SK-N-SH (cell line): ENCODE data around the gene FLT1. TPM values are rescaled to one million over a fixed set of nuclear protein-coding genes. Genes with fewer than 3 reads are reported as not detected.

Source experiments
- CTCF ChIA-PET: fragments of 300-600, 350-600 bp; formaldehyde crosslinking; extraction: SDS; loops from one replicate; lab custom pipeline; 2021; lab: Yijun Ruan, JAX
- POLR2A ChIA-PET: fragments of 350-600 bp; sonication (Branson Sonifier 250); formaldehyde crosslinking; extraction: SDS; loops from one replicate; lab custom pipeline; 2020; ENCODE audit warnings: antibody characterized with exemption, inconsistent platforms; lab: Yijun Ruan, JAX
- DNase-seq: peaks from one replicate; pipeline ENCODE4 v3.0.0; 2012
- H2AFZ ChIP-seq: fragments of 200-600 bp; sonication (generic); 2 replicates; pipeline ENCODE4 v1.8.1; 2016; ENCODE audit warnings: antibody characterized with exemption, mild to moderate bottlenecking, low read depth
- H3F3A ChIP-seq: fragments of 200-600 bp; sonication (generic); replicated peaks from 2 replicates; pipeline ENCODE3; 2016; ENCODE audit warnings: antibody characterized with exemption, mild to moderate bottlenecking; ENCODE audit not compliant: insufficient read depth
- H3K27ac ChIP-seq, 2 experiments: fragments of 200-500 bp in 1 of 2; fragments of 200-600 bp in 1 of 2; sonication (Bioruptor generic) in 1 of 2; sonication (generic), shearing (Covaris generic) in 1 of 2; 2 replicates each; pipeline versions ENCODE4 v1.5.1 to v1.6.1; 2014 to 2016; ENCODE audit warnings: low read depth in 2 of 2, inconsistent platforms in 1 of 2, low read length in 1 of 2, mild to moderate bottlenecking in 1 of 2, mixed read lengths in 1 of 2
- H3K27me3 ChIP-seq: fragments of 200-600 bp; sonication (generic), shearing (Covaris generic); 2 replicates; pipeline ENCODE4 v1.6.1; 2016; ENCODE audit warnings: mixed run types; ENCODE audit not compliant: insufficient read depth
- H3K36me3 ChIP-seq, 2 experiments: fragments of 200-500 bp in 1 of 2; fragments of 200-600 bp in 1 of 2; sonication (Bioruptor generic) in 1 of 2; sonication (generic) in 1 of 2; replicated peaks in 1 of 2; 2 replicates each; pipeline versions ENCODE3 to v1.5.1; 2014 to 2016; ENCODE audit warnings: low read length in 1 of 2, mild to moderate bottlenecking in 1 of 2; ENCODE audit not compliant: insufficient read depth in 2 of 2, control insufficient read depth in 1 of 2
- H3K4me1 ChIP-seq, 2 experiments: fragments of 200-500 bp in 1 of 2; fragments of 200-600 bp in 1 of 2; sonication (Bioruptor generic) in 1 of 2; sonication (generic), shearing (Covaris generic) in 1 of 2; 2 replicates each; pipeline versions ENCODE4 v1.5.1 to v1.6.1; 2014 to 2016; ENCODE audit warnings: low read depth in 1 of 2, low read length in 1 of 2, mixed run types in 1 of 2; ENCODE audit not compliant: insufficient read depth in 2 of 2, control insufficient read depth in 1 of 2
- H3K4me2 ChIP-seq: fragments of 200-600 bp; sonication (generic), shearing (Covaris generic); 2 replicates; pipeline ENCODE4 v1.6.1; 2017; ENCODE audit warnings: mixed run types
- H3K4me3 ChIP-seq, 2 experiments: fragments of 200-500 bp in 1 of 2; fragments of 200-600 bp in 1 of 2; sonication (Bioruptor generic) in 1 of 2; sonication (generic), shearing (Covaris generic) in 1 of 2; 2 replicates each; pipeline versions ENCODE4 v1.5.1 to v1.8.1; 2014 to 2016; ENCODE audit warnings: low read depth in 2 of 2, inconsistent platforms in 1 of 2, low read length in 1 of 2, mild to moderate bottlenecking in 1 of 2, mixed read lengths in 1 of 2, moderate library complexity in 1 of 2
- H3K79me2 ChIP-seq: fragments of 200-600 bp; sonication (generic); 2 replicates; pipeline ENCODE4 v1.8.1; 2017; ENCODE audit warnings: mild to moderate bottlenecking; ENCODE audit not compliant: insufficient read depth
- H3K9ac ChIP-seq: fragments of 200-600 bp; sonication (generic); 2 replicates; pipeline ENCODE4 v1.6.1; 2017; ENCODE audit warnings: mixed run types
- H3K9me2 ChIP-seq: fragments of 200-600 bp; sonication (generic); 2 replicates; pipeline ENCODE4 v1.6.1; 2017; ENCODE audit warnings: mixed run types
- H3K9me3 ChIP-seq: fragments of 200-600 bp; sonication (generic); 2 replicates; pipeline ENCODE4 v1.6.1; 2017; ENCODE audit warnings: mixed run types, mild to moderate bottlenecking, moderate library complexity
- H4K20me1 ChIP-seq: fragments of 200-600 bp; sonication (generic); 2 replicates; pipeline ENCODE4 v1.6.1; 2017; ENCODE audit warnings: mild to moderate bottlenecking, mixed run types; ENCODE audit not compliant: insufficient read depth
- CTCF ChIP-seq: fragments of 200-600 bp; sonication (generic); IDR thresholded peaks from 2 replicates; pipeline ENCODE4 v1.6.1; 2017; ENCODE audit warnings: antibody characterized with exemption, mild to moderate bottlenecking, moderate library complexity
- EP300 ChIP-seq, 2 experiments: IDR thresholded peaks; 2 replicates each; pipeline versions ENCODE4 v1.4.0 to v1.6.1; 2012; ENCODE audit warnings: borderline replicate concordance in 1 of 2, low read depth in 1 of 2, low read length in 1 of 2
- EZH2phosphoT487 ChIP-seq: fragments of 200-600 bp; sonication (generic); IDR thresholded peaks from 2 replicates; pipeline ENCODE4 v1.6.1; 2017; ENCODE audit warnings: low read depth, mixed run types, mild to moderate bottlenecking, antibody characterized with exemption, moderate library complexity, borderline replicate concordance
- FOSL2 ChIP-seq: IDR thresholded peaks from 2 replicates; pipeline ENCODE4 v1.4.0; 2012; ENCODE audit warnings: low read depth, mild to moderate bottlenecking, moderate library complexity, borderline replicate concordance
- FOXJ3 ChIP-seq: sonication (generic); formaldehyde crosslinking; IDR thresholded peaks from 2 replicates; pipeline ENCODE4 v1.5.1; 2020; ENCODE audit warnings: mild to moderate bottlenecking, missing genetic modification reagents
- FOXM1 ChIP-seq: IDR thresholded peaks from 2 replicates; pipeline ENCODE4 v1.4.0; 2012; ENCODE audit warnings: low read depth, mild to moderate bottlenecking
- GABPA ChIP-seq: IDR thresholded peaks from 2 replicates; pipeline ENCODE4 v1.4.0; 2012; ENCODE audit warnings: low read depth, mild to moderate bottlenecking
- MXI1 ChIP-seq: IDR thresholded peaks from 2 replicates; pipeline ENCODE4 v1.6.1; 2012; ENCODE audit warnings: mild to moderate bottlenecking, low read depth, low read length, improper control_type of control experiment
- NRF1 ChIP-seq: IDR thresholded peaks from 2 replicates; pipeline ENCODE4 v1.6.1; 2012; ENCODE audit warnings: low read depth, mild to moderate bottlenecking, low read length
- RCOR1 ChIP-seq: fragments of 150-350 bp; IDR thresholded peaks from 2 replicates; pipeline ENCODE4 v1.6.1; 2017; ENCODE audit warnings: antibody characterized with exemption, low read length
- SIN3A ChIP-seq: IDR thresholded peaks from 2 replicates; pipeline ENCODE4 v1.6.1; 2012; ENCODE audit warnings: low read depth, mild to moderate bottlenecking, low read length, moderate library complexity, borderline replicate concordance
- SMC3 ChIP-seq: IDR thresholded peaks from 2 replicates; pipeline ENCODE4 v1.6.1; 2012; ENCODE audit warnings: low read depth, low read length, improper control_type of control experiment
- USF2 ChIP-seq: fragments of 150-350 bp; IDR thresholded peaks from 2 replicates; pipeline ENCODE4 v1.6.1; 2017; ENCODE audit warnings: antibody characterized with exemption, low read length, low read depth, borderline replicate concordance
- ZBTB33 ChIP-seq: IDR thresholded peaks from 2 replicates; pipeline ENCODE4 v1.4.0; 2012; ENCODE audit warnings: low read depth, borderline replicate concordance
- WGBS: methylation state at CpG from one replicate; pipeline ENCODE4 v1.1.6; 2017; ENCODE audit warnings: low lambda C conversion rate; 5-methylcytosine and 5-hydroxymethylcytosine counted together
- polyA plus RNA-seq, 3 experiments: library from polyadenylated mRNA; depleted of rRNA; stranded (reverse); fragments of >200 nt; gene quantifications; 2 replicates each; pipeline ENCODE4 v1.2.3, GENCODE V29; 2012
- TF ChIP-seq, protein P1 (sequence below): IDR thresholded peaks from 2 replicates; pipeline ENCODE4 v1.4.0; 2012; ENCODE audit warnings: low read depth, borderline replicate concordance
- TF ChIP-seq, protein P2 (sequence below): IDR thresholded peaks from 2 replicates; pipeline ENCODE4 v1.4.0; 2012; ENCODE audit warnings: low read depth
- TF ChIP-seq, protein P3 (sequence below): fragments of 150-350 bp; IDR thresholded peaks from 2 replicates; pipeline ENCODE4 v1.6.1; 2016; ENCODE audit warnings: mild to moderate bottlenecking, low read depth, low read length

Gene FLT1
- polyA plus RNA-seq, 1 of the 3 experiments (the other 2 are of a cell fraction), result 0.20 TPM

DNA sequence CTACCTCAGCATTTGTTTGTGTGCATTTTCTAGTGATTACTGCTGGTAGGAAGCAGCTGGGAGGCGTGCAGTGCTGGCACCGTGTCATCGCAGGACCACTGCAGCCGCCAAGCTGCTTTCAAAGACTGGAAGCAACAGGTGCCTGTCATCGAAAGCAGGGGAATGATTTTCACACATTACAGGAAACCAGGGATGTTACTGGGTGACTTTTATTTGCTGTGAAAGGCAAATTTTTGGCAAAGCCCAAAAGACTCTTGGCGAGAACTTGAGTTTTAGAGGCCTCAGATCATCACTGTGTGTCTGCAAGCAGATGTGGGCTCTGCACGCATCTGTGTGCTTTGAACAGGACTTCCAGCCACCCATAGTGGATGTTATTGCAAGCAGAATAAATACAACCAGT is 176.4 kb downstream of the FLT1 start:
- Histone ChIP-seq H3K9ac (no peak overlapping the region), H3K36me3 (no peaks in the 10 kb centered on the region), H3K27me3 (no peaks in the 10 kb centered on the region), H3K79me2 (no peaks in the 10 kb centered on the region), H3K9me3 (no peaks in the 10 kb centered on the region), H3K4me2 (no peak overlapping the region), H3K9me2 (no peaks in the 10 kb centered on the region), H4K20me1 (no peaks in the 10 kb centered on the region), H3K27ac (no peak overlapping the region), H3K4me1 (peaks cover 10 to 11% of the 10 kb centered on the region in 2 experiments; a peak in 3 of 4 replicates), H3K4me3 (no peak overlapping the region), H2AFZ (no peak overlapping the region), H3F3A (no peaks in the 10 kb centered on the region)
- DNase-seq, result no peak
- TF ChIP-seq, protein P1, sequence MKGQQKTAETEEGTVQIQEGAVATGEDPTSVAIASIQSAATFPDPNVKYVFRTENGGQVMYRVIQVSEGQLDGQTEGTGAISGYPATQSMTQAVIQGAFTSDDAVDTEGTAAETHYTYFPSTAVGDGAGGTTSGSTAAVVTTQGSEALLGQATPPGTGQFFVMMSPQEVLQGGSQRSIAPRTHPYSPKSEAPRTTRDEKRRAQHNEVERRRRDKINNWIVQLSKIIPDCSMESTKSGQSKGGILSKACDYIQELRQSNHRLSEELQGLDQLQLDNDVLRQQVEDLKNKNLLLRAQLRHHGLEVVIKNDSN, result no peak
- TF ChIP-seq FOXJ3 (CRISPR knock-in tag), result no peak
- TF ChIP-seq, protein P2, sequence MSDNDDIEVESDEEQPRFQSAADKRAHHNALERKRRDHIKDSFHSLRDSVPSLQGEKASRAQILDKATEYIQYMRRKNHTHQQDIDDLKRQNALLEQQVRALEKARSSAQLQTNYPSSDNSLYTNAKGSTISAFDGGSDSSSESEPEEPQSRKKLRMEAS, result no peak
- TF ChIP-seq USF2, result no peak
- TF ChIP-seq NRF1, result no peak
- no peak for TF ChIP-seq EZH2phosphoT487
- no peak for TF ChIP-seq SMC3
- no peak for TF ChIP-seq RCOR1
- TF ChIP-seq FOXM1, result no peak
- TF ChIP-seq MXI1, result no peak
- TF ChIP-seq SIN3A, result no peak
- no peak for TF ChIP-seq CTCF
- TF ChIP-seq, protein P3, sequence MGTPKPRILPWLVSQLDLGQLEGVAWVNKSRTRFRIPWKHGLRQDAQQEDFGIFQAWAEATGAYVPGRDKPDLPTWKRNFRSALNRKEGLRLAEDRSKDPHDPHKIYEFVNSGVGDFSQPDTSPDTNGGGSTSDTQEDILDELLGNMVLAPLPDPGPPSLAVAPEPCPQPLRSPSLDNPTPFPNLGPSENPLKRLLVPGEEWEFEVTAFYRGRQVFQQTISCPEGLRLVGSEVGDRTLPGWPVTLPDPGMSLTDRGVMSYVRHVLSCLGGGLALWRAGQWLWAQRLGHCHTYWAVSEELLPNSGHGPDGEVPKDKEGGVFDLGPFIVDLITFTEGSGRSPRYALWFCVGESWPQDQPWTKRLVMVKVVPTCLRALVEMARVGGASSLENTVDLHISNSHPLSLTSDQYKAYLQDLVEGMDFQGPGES, result no peak
- no peak for TF ChIP-seq GABPA
- TF ChIP-seq EP300 (IDR thresholded peaks at IDR 0.05; ENCODE audit: borderline replicate concordance in 1 of 2, low read depth in 1 of 2, low read length in 1 of 2), result no peak
- no peak for TF ChIP-seq ZBTB33
- no peak for TF ChIP-seq FOSL2
- CTCF ChIA-PET, result interaction anchor here (1.5 kb wide), 2 partner anchors 14 to 17 kb away, joined by 3 read pairs; no protein-coding TSS in a partner anchor
- WGBS, result 81% methylated on average over 6 of the region's 7 CpGs
- POLR2A ChIA-PET, result no interaction called here
